Psoas muscle (tissue), 8 donors: ENCODE measurements around the gene SYS1. TPM values are rescaled to one million over a fixed set of nuclear protein-coding genes. Genes with fewer than 3 reads are reported as not detected.

ENCODE experiments used
- ATAC-seq, 4 donors: fragments of 200-7000 bp; cut with Tn5 transposase; one replicate each; pipeline ENCODE4 v1.9.1; 2020; ENCODE audit warnings: moderate library complexity in 3 of 4, mild to moderate bottlenecking in 2 of 4
- DNase-seq, 2 donors: peaks; one replicate each; pipeline ENCODE4 v3.0.0-alpha.2; 2020
- H3K27ac ChIP-seq: fragments of 200-600 bp; one replicate; pipeline ENCODE4 v1.8.0; 2022
- H3K27me3 ChIP-seq, 3 donors: fragments of 200-600 bp in 1 of 3; one replicate each; pipeline versions ENCODE4 v1.6.1 to v1.8.0; 2013 to 2022; ENCODE audit warnings: low read length in 2 of 3, mild to moderate bottlenecking in 2 of 3, moderate library complexity in 1 of 3; ENCODE audit not compliant: insufficient read depth in 3 of 3
- H3K36me3 ChIP-seq, 2 donors: fragments of 200-600 bp in 1 of 2; one replicate each; pipeline versions ENCODE4 v1.6.1 to v1.8.0; 2013 to 2022; ENCODE audit warnings: low read depth in 1 of 2, mild to moderate bottlenecking in 1 of 2, moderate library complexity in 1 of 2; ENCODE audit not compliant: insufficient read depth in 1 of 2
- H3K4me1 ChIP-seq: fragments of 200-600 bp; one replicate; pipeline ENCODE4 v1.8.0; 2022
- H3K4me3 ChIP-seq: fragments of 200-600 bp; one replicate; pipeline ENCODE4 v1.8.0; 2022; ENCODE audit warnings: mild to moderate bottlenecking
- H3K9me3 ChIP-seq: fragments of 200-600 bp; one replicate; pipeline ENCODE4 v1.8.0; 2022
- CTCF ChIP-seq: fragments of 200-600 bp; IDR thresholded peaks from one replicate; pipeline ENCODE4 v1.8.0; 2022; ENCODE audit warnings: antibody characterized with exemption
- WGBS, 3 donors: extraction: QIAGEN DNeasy Blood & Tissue Kit; methylation state at CpG; one replicate each; pipeline versions ENCODE4 v1.1.6 to v1.1.7; 2013; 5-methylcytosine and 5-hydroxymethylcytosine counted together
- intact Hi-C, 2 donors: fragments of 100-400 bp; cut with DNase I; formaldehyde crosslinking; loops; one replicate each; pipeline versions ENCODE4 v1.11.0 to v1.14.2; 2022
- polyA plus RNA-seq, 3 donors: library from polyadenylated mRNA; stranded (reverse); fragments of 200-250 nt; gene quantifications; one replicate each; pipeline ENCODE4 v1.2.3, GENCODE V29; 2013
- total RNA-seq, 4 donors: library from RNA; stranded (reverse); fragmentation: NEBNext Ultra II Directional in 2 of 4; extraction: Animal tissue kit (Norgen Biotek cat#: 25700) in 2 of 4; gene quantifications; one replicate each; pipeline versions ENCODE4 v1.2.1 to v1.2.4, GENCODE V29; 2021 to 2023
- donor health status: healthy with polysubstance abuse.
- donor health status: DM: no; HTN: no; CAD: no; lungs with moderate emphysema.
- donor health status: Bipolar disorder and iron deficiency.
- donor health status: healthy.
- donor health status: DM: yes; HTN: yes; CAD: no.
- donor health status: DM: no; HTN: no; CAD: no.
- donor health status: DM: no; HTN: no; CAD: no.
- donor health status: DM: yes; HTN: yes; CAD: no.

Gene SYS1
- total and polyA plus RNA-seq, 7 donors: 17.1 to 73.3 (median 29.6) TPM

- Histone ChIP-seq H3K27me3 (no peaks in the 10 kb centered on the region), H3K36me3 (peaks cover 21 to 98% of the 10 kb centered on the region in 2 donors), H3K4me1 (peaks cover 4% of the 10 kb centered on the region), H3K27ac (peak overlapping the region; percentile 14), H3K9me3 (no peaks in the 10 kb centered on the region), H3K4me3 (no peak overlapping the region)
- no peak for TF ChIP-seq CTCF
- intact Hi-C loops: no loop called here
- WGBS, 3 donors: 75 to 82% (median 82%) methylated on average over 7 of the region's 7 CpGs
- ATAC-seq (peak; percentile 11 to 17 (median 14)), DNase-seq (peak in 1 of 2 donors; percentile 28)
Measured at GRCh38 chr20:45329497-45330319, 33.2 kb upstream of the SYS1 start.

GRCh38 chr20:45330476-45330875 is 32.5 kb upstream of the SYS1 start:
- H3K9me3 ChIP-seq: no peaks in the 10 kb centered on the region
- ATAC-seq (no peak), DNase-seq (no peak)
- peak overlapping the region; percentile 9 for H3K27ac ChIP-seq
- intact Hi-C loops: no loop called here
- peaks cover 21 to 98% of the 10 kb centered on the region in 2 donors for H3K36me3 ChIP-seq
- no peak for TF ChIP-seq CTCF
- H3K4me1 ChIP-seq: peaks cover 4% of the 10 kb centered on the region
- no peak overlapping the region for H3K4me3 ChIP-seq
- no peaks in the 10 kb centered on the region for H3K27me3 ChIP-seq
- WGBS, 3 donors: 86 to 94% (median 91%) methylated on average over 3 of the region's 3 CpGs

- Histone ChIP-seq H3K4me1 (peaks cover 61% of the 10 kb centered on the region), H3K27ac (peak overlapping the region; percentile 94), H3K9me3 (no peaks in the 10 kb centered on the region), H3K4me3 (peak overlapping the region; percentile 33), H3K36me3 (peaks cover 0 to 57% of the 10 kb centered on the region in 2 donors), H3K27me3 (no peaks in the 10 kb centered on the region)
- no peak for TF ChIP-seq CTCF
- peak; percentile 73 to 87 for DNase-seq
- WGBS, 3 donors: 43 to 67% (median 48%) methylated on average over 11 of the region's 11 CpGs
- ATAC-seq: peak; percentile 69 to 81 (median 76)
- intact Hi-C loops: no loop called here
Measured at GRCh38 chr20:45336530-45337366, 26.2 kb upstream of the SYS1 start.

GRCh38 chr20:45337367-45338120 is 25.4 kb upstream of the SYS1 start:
- 28 to 38% (median 36%) methylated on average over 15 of the region's 15 CpGs for WGBS, 3 donors
- Histone ChIP-seq H3K4me1 (peaks cover 65% of the 10 kb centered on the region), H3K4me3 (peak overlapping the region; percentile 33), H3K27me3 (no peaks in the 10 kb centered on the region), H3K36me3 (peaks cover 0 to 49% of the 10 kb centered on the region in 2 donors), H3K27ac (peak overlapping the region; percentile 94), H3K9me3 (no peaks in the 10 kb centered on the region)
- ATAC-seq (peak; percentile 23 to 64 (median 51)), DNase-seq (peak; percentile 64 to 67)
- no peak for TF ChIP-seq CTCF
- intact Hi-C loops: no loop called here
